ENCODE results near the gene CCDC27. TPM values are rescaled to one million over a fixed set of nuclear protein-coding genes. Genes with fewer than 3 reads are reported as not detected.

CCDC27 gene
- total and polyA plus RNA-seq, 10 donors = not detected

Small RNA genes within 50 kb of the gene (small RNA-seq; reads per million reads assigned to genes)
- gene RF02197 (0 reads per million in 4 donors), gene RN7SL574P (0 reads per million in 4 donors)

Other genes with a start within 250 kb of the CCDC27 start
- 10 to 100 TPM in 6 of 7 donors, 1 to 10 TPM in 1; 8.7 to 39.5 (median 27.1) TPM for gene MEGF6, start 140.9 kb upstream of the CCDC27 start, total RNA-seq
- 10 to 100 TPM in 2 of 3 donors, 1 to 10 TPM in 1; 8.8 to 16.5 (median 10.0) TPM for gene MEGF6, start 140.9 kb upstream of the CCDC27 start, polyA plus RNA-seq
- 10 to 100 TPM; 23.7 to 45.9 (median 32.5) TPM for gene TPRG1L, start 127.4 kb upstream of the CCDC27 start, total RNA-seq
- 10 to 100 TPM; 19.9 to 35.7 (median 20.9) TPM for gene TPRG1L, start 127.4 kb upstream of the CCDC27 start, polyA plus RNA-seq
- gene WRAP73, start 102.3 kb upstream of the CCDC27 start, total RNA-seq = 10 to 100 TPM; 21.0 to 28.0 (median 26.4) TPM
- 10 to 100 TPM; 20.1 to 28.3 (median 24.2) TPM for gene WRAP73, start 102.3 kb upstream of the CCDC27 start, polyA plus RNA-seq
- gene TP73, start 99.9 kb upstream of the CCDC27 start, total RNA-seq = 1 to 10 TPM in 5 of 7 donors, under 1 TPM in 2; 0.63 to 4.3 (median 1.6) TPM
- gene TP73, start 99.9 kb upstream of the CCDC27 start, polyA plus RNA-seq = under 1 TPM; 0.11 to 0.48 (median 0.21) TPM
- gene SMIM1, start 20.3 kb downstream of the CCDC27 start, total RNA-seq = 10 to 100 TPM in 2 of 7 donors, 1 to 10 TPM in 4, not detected in 1; 3.5 to 12.7 (median 5.1) TPM
- 1 to 10 TPM; 2.0 to 4.7 (median 4.0) TPM for gene SMIM1, start 20.3 kb downstream of the CCDC27 start, polyA plus RNA-seq
- 10 to 100 TPM; 24.1 to 39.0 (median 28.3) TPM for gene LRRC47, start 44.0 kb downstream of the CCDC27 start, total RNA-seq
- 10 to 100 TPM; 12.5 to 21.4 (median 18.1) TPM for gene LRRC47, start 44.0 kb downstream of the CCDC27 start, polyA plus RNA-seq
- 10 to 100 TPM; 26.4 to 49.4 (median 42.0) TPM for gene CEP104, start 104.8 kb downstream of the CCDC27 start, total RNA-seq
- gene CEP104, start 104.8 kb downstream of the CCDC27 start, polyA plus RNA-seq = 1 to 10 TPM; 4.5 to 8.4 (median 5.3) TPM
- 10 to 100 TPM in 5 of 7 donors, 1 to 10 TPM in 2; 8.5 to 13.8 (median 12.1) TPM for gene DFFB, start 105.0 kb downstream of the CCDC27 start, total RNA-seq
- 10 to 100 TPM in 1 of 3 donors, 1 to 10 TPM in 2; 6.3 to 10.5 (median 8.7) TPM for gene DFFB, start 105.0 kb downstream of the CCDC27 start, polyA plus RNA-seq
- 10 to 100 TPM; 19.7 to 34.5 (median 23.7) TPM for gene C1orf174, start 147.8 kb downstream of the CCDC27 start, total RNA-seq
- 10 to 100 TPM; 14.9 to 24.2 (median 15.8) TPM for gene C1orf174, start 147.8 kb downstream of the CCDC27 start, polyA plus RNA-seq

Data from spleen (tissue), 11 donors.